ENCODE results near the gene GAB1. TPM values are rescaled to one million over a fixed set of nuclear protein-coding genes. Genes with fewer than 3 reads are reported as not detected.

The GAB1 gene
- total RNA-seq, 6 donors from 2014 or later = 47.1 to 77.6 (median 56.9) TPM

GRCh38 chr4:143329985-143330384 is 6.7 kb upstream of the GAB1 start:
- 81 to 88% methylated on average over 6 of the region's 6 CpGs for WGBS, 2 donors
- Histone ChIP-seq H3K27ac (no peak overlapping the region), H3K36me3 (no peaks in the 10 kb centered on the region), H3K4me1 (peaks cover 0 to under 1% (median 0%) of the 10 kb centered on the region in 4 donors), H3K27me3 (no peaks in the 10 kb centered on the region), H3K4me3 (no peak overlapping the region), H3K9me3 (no peaks in the 10 kb centered on the region)
- TF ChIP-seq EP300 (IDR thresholded peaks at IDR 0.05) (no peak), POLR2AphosphoS5 (IDR thresholded peaks at IDR 0.05) (no peak), POLR2A (IDR thresholded peaks at IDR 0.05) (no peak)
- TF ChIP-seq, protein P1, sequence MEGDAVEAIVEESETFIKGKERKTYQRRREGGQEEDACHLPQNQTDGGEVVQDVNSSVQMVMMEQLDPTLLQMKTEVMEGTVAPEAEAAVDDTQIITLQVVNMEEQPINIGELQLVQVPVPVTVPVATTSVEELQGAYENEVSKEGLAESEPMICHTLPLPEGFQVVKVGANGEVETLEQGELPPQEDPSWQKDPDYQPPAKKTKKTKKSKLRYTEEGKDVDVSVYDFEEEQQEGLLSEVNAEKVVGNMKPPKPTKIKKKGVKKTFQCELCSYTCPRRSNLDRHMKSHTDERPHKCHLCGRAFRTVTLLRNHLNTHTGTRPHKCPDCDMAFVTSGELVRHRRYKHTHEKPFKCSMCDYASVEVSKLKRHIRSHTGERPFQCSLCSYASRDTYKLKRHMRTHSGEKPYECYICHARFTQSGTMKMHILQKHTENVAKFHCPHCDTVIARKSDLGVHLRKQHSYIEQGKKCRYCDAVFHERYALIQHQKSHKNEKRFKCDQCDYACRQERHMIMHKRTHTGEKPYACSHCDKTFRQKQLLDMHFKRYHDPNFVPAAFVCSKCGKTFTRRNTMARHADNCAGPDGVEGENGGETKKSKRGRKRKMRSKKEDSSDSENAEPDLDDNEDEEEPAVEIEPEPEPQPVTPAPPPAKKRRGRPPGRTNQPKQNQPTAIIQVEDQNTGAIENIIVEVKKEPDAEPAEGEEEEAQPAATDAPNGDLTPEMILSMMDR (IDR thresholded peaks at IDR 0.05) = no peak
- no peak for ATAC-seq (ENCODE audit: low FRiP score in 2 of 2)
- no peak for DNase-seq

- WGBS, 2 donors = 0 to 1% methylated on average over 11 to 30 of the region's 85 CpGs
- peaks cover 7 to 23% (median 13%) of the 10 kb centered on the region in 4 donors for H3K4me1 ChIP-seq
- peak overlapping the region; percentile 93 to 98 (median 96) for H3K27ac ChIP-seq
- H3K36me3 ChIP-seq = no peaks in the 10 kb centered on the region
- ATAC-seq (ENCODE audit: low FRiP score in 2 of 2) = peak; percentile 93
- peak overlapping the region; percentile 64 to 88 (median 80) for H3K4me3 ChIP-seq
- TF ChIP-seq POLR2AphosphoS5 (IDR thresholded peaks at IDR 0.05) (peak; percentile 5 to 60), EP300 (IDR thresholded peaks at IDR 0.05) (no peak), POLR2A (IDR thresholded peaks at IDR 0.05) (peak in 1 of 4 donors; percentile 69)
- TF ChIP-seq, protein P1 (IDR thresholded peaks at IDR 0.05) = no peak
- no peaks in the 10 kb centered on the region for H3K27me3 ChIP-seq
- H3K9me3 ChIP-seq = no peaks in the 10 kb centered on the region
- DNase-seq = peak; percentile 91 to 96
Observed at GRCh38 chr4:143335979-143336780, 496 bp upstream of the GAB1 start.

- H3K4me3 ChIP-seq = peak overlapping the region; percentile 64 to 88 (median 80)
- WGBS, 2 donors = 0 to 2% methylated on average over 25 of the region's 25 CpGs
- H3K27ac ChIP-seq = peak overlapping the region; percentile 93 to 98 (median 96)
- H3K9me3 ChIP-seq = no peaks in the 10 kb centered on the region
- H3K4me1 ChIP-seq = peaks cover 7 to 26% (median 17%) of the 10 kb centered on the region in 4 donors
- peak in 1 of 2 donors; percentile 10 for ATAC-seq (ENCODE audit: low FRiP score in 2 of 2)
- H3K27me3 ChIP-seq = no peaks in the 10 kb centered on the region
- DNase-seq = peak; percentile 30 to 48
- TF ChIP-seq, protein P1 (IDR thresholded peaks at IDR 0.05) = no peak
- TF ChIP-seq POLR2AphosphoS5 (IDR thresholded peaks at IDR 0.05) = no peak
- no peak for TF ChIP-seq EP300 (IDR thresholded peaks at IDR 0.05)
- TF ChIP-seq POLR2A (IDR thresholded peaks at IDR 0.05) = no peak
- H3K36me3 ChIP-seq = no peaks in the 10 kb centered on the region
Observed at GRCh38 chr4:143337600-143338287, 1.1 kb downstream of the GAB1 start.

DNA sequence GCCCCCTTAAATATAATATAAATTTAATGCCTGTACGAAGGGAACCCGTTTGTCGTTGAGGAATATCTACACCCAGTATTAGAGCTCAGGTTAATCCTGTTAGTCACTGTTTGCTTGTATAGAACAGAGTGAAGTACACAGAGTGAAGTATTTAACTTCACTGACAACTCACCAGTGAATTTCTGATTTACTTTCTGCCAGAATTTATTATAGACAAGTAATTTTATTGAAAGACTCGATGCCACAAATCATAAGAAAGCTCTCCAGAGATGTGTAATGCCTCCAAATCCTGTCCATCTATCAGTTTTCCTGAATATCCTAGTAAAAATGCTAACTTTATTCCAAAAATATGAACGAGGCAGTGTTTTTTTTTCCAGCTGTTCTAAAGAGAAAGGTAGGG is 1.6 kb downstream of the GAB1 start:
- no peaks in the 10 kb centered on the region for H3K27me3 ChIP-seq
- WGBS, 2 donors = 30 to 32% methylated on average over 5 of the region's 5 CpGs
- no peaks in the 10 kb centered on the region for H3K9me3 ChIP-seq
- peaks cover 7 to 29% (median 20%) of the 10 kb centered on the region in 4 donors for H3K4me1 ChIP-seq
- no peak for DNase-seq
- ATAC-seq (ENCODE audit: low FRiP score in 2 of 2) = no peak
- TF ChIP-seq POLR2AphosphoS5 (IDR thresholded peaks at IDR 0.05) (no peak), EP300 (IDR thresholded peaks at IDR 0.05) (no peak), POLR2A (IDR thresholded peaks at IDR 0.05) (no peak)
- TF ChIP-seq, protein P1 (IDR thresholded peaks at IDR 0.05) = no peak
- H3K27ac ChIP-seq = peak overlapping the region in 3 of 4 donors; percentile 93 to 98 (median 95)
- peak overlapping the region; percentile 64 to 88 (median 80) for H3K4me3 ChIP-seq
- H3K36me3 ChIP-seq = no peaks in the 10 kb centered on the region

All from upper lobe of left lung (tissue), 6 donors.